Neural progenitor cell (in vitro differentiated cells): ENCODE measurements around the gene SNRPB. TPM values are rescaled to one million over a fixed set of nuclear protein-coding genes. Genes with fewer than 3 reads are reported as not detected.

Experiments
- DNase-seq: peaks from one replicate; pipeline ENCODE4 v3.0.0-alpha.2; 2016; ENCODE audit warnings: low spot score
- H2AFZ ChIP-seq: fragments of 200-600 bp; sonication (generic); replicated peaks from 2 replicates; pipeline ENCODE4 v1.6.1; 2016; ENCODE audit warnings: antibody characterized with exemption
- H3F3A ChIP-seq: fragments of 200-600 bp; sonication (generic); 2 replicates; pipeline ENCODE4 v1.6.1; 2016; ENCODE audit warnings: antibody characterized with exemption, low read depth
- H3K27ac ChIP-seq: fragments of 200-600 bp; sonication (generic); 2 replicates; pipeline ENCODE4 v1.5.1; 2016; ENCODE audit warnings: mild to moderate bottlenecking
- H3K27me3 ChIP-seq: fragments of 200-600 bp; sonication (generic); 2 replicates; pipeline ENCODE4 v1.6.1; 2016; ENCODE audit warnings: mild to moderate bottlenecking, moderate library complexity
- H3K36me3 ChIP-seq: fragments of 200-600 bp; sonication (generic); 2 replicates; pipeline ENCODE4 v1.5.1; 2016
- H3K4me1 ChIP-seq: fragments of 200-600 bp; sonication (generic); 2 replicates; pipeline ENCODE4 v1.6.1; 2016; ENCODE audit warnings: mixed run types
- H3K4me2 ChIP-seq: fragments of 200-600 bp; sonication (generic); 2 replicates; pipeline ENCODE4 v1.6.1; 2016
- H3K4me3 ChIP-seq: fragments of 200-600 bp; sonication (generic); 2 replicates; pipeline ENCODE4 v1.5.1; 2016
- H3K79me2 ChIP-seq: fragments of 200-600 bp; sonication (generic); 2 replicates; pipeline ENCODE4 v1.6.1; 2016; ENCODE audit warnings: low read depth
- H3K9ac ChIP-seq: fragments of 200-600 bp; sonication (generic); 2 replicates; pipeline ENCODE4 v1.6.1; 2016
- H3K9me3 ChIP-seq: fragments of 200-600 bp; sonication (generic); 2 replicates; pipeline ENCODE4 v1.5.1; 2016; ENCODE audit warnings: low read depth
- H4K20me1 ChIP-seq: fragments of 200-600 bp; sonication (generic); 2 replicates; pipeline ENCODE4 v1.6.1; 2016; ENCODE audit warnings: low read depth
- H3K27ac Mint-ChIP-seq: 3 replicates; pipeline ENCODE4 v1.8.0; 2021; ENCODE audit warnings: mixed read lengths
- H3K27me3 Mint-ChIP-seq: 2 replicates; pipeline ENCODE4 v1.8.0; 2022; ENCODE audit warnings: low read depth, mild to moderate bottlenecking, inconsistent platforms, moderate library complexity, mixed read lengths; ENCODE audit not compliant: insufficient read depth
- H3K36me3 Mint-ChIP-seq: 3 replicates; pipeline ENCODE4 v1.8.0; 2021; ENCODE audit warnings: mixed read lengths
- H3K4me1 Mint-ChIP-seq: 3 replicates; pipeline ENCODE4 v1.8.0; 2021; ENCODE audit warnings: mixed read lengths
- H3K4me3 Mint-ChIP-seq: 3 replicates; pipeline ENCODE4 v1.8.0; 2021; ENCODE audit warnings: mild to moderate bottlenecking, moderate library complexity, mixed read lengths
- H3K9me3 Mint-ChIP-seq: 3 replicates; pipeline ENCODE4 v1.8.0; 2020; ENCODE audit warnings: mixed read lengths
- EZH2 ChIP-seq: fragments of 200-600 bp; sonication (generic); IDR thresholded peaks from 2 replicates; pipeline ENCODE4 v1.6.1; 2017; ENCODE audit warnings: antibody characterized with exemption, mild to moderate bottlenecking, moderate library complexity
- EZH2phosphoT487 ChIP-seq: fragments of 200-600 bp; sonication (generic); IDR thresholded peaks from 2 replicates; pipeline ENCODE4 v1.6.1; 2017; ENCODE audit warnings: antibody characterized with exemption
- small RNA-seq: library from RNA; depleted of rRNA; stranded (forward); fragments of <200 nt; gene quantifications from one replicate; pipeline ENCODE3, GENCODE V24; 2015
- total RNA-seq: library from RNA; depleted of rRNA; stranded (reverse); fragments of >200 nt; gene quantifications from 2 replicates; pipeline ENCODE4 v1.2.3, GENCODE V29; 2015; ENCODE audit warnings: low replicate concordance
- TF ChIP-seq, protein P1 (sequence below): fragments of 200-600 bp; sonication (generic); IDR thresholded peaks from 2 replicates; pipeline ENCODE4 v1.5.1; 2017; ENCODE audit warnings: antibody characterized with exemption, mild to moderate bottlenecking

The SNRPB gene
- total RNA-seq, 1 donor from 2014 or later: 323 TPM

DNA sequence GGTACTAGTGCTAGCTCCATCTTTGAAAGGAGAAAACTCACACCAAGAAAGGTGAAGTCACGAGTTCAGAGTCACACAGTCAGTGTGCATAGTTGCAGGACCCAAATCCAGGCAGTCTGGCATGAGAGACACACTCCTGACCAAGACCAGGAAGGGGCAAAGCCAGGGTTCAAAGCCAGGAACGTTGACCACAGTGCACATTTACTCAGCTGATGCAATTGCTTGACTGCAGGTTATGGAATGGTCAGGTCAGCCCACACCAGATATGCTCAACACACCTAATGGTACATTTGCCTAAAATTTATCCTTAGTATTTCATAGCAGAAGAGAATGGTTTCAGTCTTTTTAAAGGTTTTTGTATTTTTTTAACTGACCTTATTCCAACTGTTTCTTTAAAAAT lies 52.2 kb downstream of the SNRPB start:
- Mint-ChIP-seq H3K4me1 (no peaks in the 10 kb centered on the region), H3K27me3 (peaks cover 2% of the 10 kb centered on the region), H3K4me3 (no peak overlapping the region), H3K27ac (no peak overlapping the region), H3K9me3 (no peaks in the 10 kb centered on the region), H3K36me3 (no peaks in the 10 kb centered on the region)
- no peaks in the 10 kb centered on the region for H3K9me3 ChIP-seq
- H3K4me3 ChIP-seq: no peak overlapping the region
- H3K79me2 ChIP-seq: no peaks in the 10 kb centered on the region
- no peak overlapping the region for H3K27ac ChIP-seq
- H2AFZ ChIP-seq: no peak overlapping the region
- DNase-seq: no peak
- no peaks in the 10 kb centered on the region for H3K27me3 ChIP-seq
- H3K9ac ChIP-seq: no peak overlapping the region
- no peaks in the 10 kb centered on the region for H3K36me3 ChIP-seq
- H3F3A ChIP-seq: no peaks in the 10 kb centered on the region
- H4K20me1 ChIP-seq: no peaks in the 10 kb centered on the region
- no peaks in the 10 kb centered on the region for H3K4me1 ChIP-seq
- no peak overlapping the region for H3K4me2 ChIP-seq
- TF ChIP-seq EZH2 (no peak), EZH2phosphoT487 (no peak)
- TF ChIP-seq, protein P1, sequence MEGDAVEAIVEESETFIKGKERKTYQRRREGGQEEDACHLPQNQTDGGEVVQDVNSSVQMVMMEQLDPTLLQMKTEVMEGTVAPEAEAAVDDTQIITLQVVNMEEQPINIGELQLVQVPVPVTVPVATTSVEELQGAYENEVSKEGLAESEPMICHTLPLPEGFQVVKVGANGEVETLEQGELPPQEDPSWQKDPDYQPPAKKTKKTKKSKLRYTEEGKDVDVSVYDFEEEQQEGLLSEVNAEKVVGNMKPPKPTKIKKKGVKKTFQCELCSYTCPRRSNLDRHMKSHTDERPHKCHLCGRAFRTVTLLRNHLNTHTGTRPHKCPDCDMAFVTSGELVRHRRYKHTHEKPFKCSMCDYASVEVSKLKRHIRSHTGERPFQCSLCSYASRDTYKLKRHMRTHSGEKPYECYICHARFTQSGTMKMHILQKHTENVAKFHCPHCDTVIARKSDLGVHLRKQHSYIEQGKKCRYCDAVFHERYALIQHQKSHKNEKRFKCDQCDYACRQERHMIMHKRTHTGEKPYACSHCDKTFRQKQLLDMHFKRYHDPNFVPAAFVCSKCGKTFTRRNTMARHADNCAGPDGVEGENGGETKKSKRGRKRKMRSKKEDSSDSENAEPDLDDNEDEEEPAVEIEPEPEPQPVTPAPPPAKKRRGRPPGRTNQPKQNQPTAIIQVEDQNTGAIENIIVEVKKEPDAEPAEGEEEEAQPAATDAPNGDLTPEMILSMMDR: no peak

DNA sequence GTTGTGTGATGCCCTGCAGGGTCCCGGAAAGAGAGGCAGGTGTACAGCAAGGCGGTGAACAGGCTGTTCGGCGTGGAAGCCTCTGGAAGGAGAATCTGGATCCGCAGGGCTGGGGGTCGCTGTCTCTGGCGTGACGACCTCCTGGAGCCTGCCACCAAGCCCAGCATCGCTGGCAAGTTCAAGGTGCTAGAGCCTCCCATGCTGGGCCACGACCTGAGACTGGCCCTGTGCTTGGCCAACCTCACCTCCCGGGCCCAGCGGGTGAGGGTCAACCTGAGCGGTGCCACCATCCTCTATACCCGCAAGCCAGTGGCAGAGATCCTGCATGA lies 53.4 kb downstream of the SNRPB start:
- H2AFZ ChIP-seq: no peak overlapping the region
- H3K9ac ChIP-seq: no peak overlapping the region
- H3F3A ChIP-seq: no peaks in the 10 kb centered on the region
- no peak overlapping the region for H3K27ac ChIP-seq
- peaks cover 2% of the 10 kb centered on the region for H3K27me3 Mint-ChIP-seq
- H3K9me3 Mint-ChIP-seq: no peaks in the 10 kb centered on the region
- TF ChIP-seq, protein P1: no peak
- no peak for TF ChIP-seq EZH2phosphoT487
- no peak for TF ChIP-seq EZH2
- H3K4me3 Mint-ChIP-seq: no peak overlapping the region
- H3K27me3 ChIP-seq: no peaks in the 10 kb centered on the region
- no peaks in the 10 kb centered on the region for H3K36me3 Mint-ChIP-seq
- H3K36me3 ChIP-seq: no peaks in the 10 kb centered on the region
- H3K4me3 ChIP-seq: no peak overlapping the region
- H3K4me2 ChIP-seq: no peak overlapping the region
- DNase-seq: no peak
- no peaks in the 10 kb centered on the region for H3K9me3 ChIP-seq
- no peaks in the 10 kb centered on the region for H3K4me1 ChIP-seq
- H3K27ac Mint-ChIP-seq: peak overlapping the region; percentile 55
- H3K79me2 ChIP-seq: no peaks in the 10 kb centered on the region
- H3K4me1 Mint-ChIP-seq: no peaks in the 10 kb centered on the region
- H4K20me1 ChIP-seq: no peaks in the 10 kb centered on the region

DNA sequence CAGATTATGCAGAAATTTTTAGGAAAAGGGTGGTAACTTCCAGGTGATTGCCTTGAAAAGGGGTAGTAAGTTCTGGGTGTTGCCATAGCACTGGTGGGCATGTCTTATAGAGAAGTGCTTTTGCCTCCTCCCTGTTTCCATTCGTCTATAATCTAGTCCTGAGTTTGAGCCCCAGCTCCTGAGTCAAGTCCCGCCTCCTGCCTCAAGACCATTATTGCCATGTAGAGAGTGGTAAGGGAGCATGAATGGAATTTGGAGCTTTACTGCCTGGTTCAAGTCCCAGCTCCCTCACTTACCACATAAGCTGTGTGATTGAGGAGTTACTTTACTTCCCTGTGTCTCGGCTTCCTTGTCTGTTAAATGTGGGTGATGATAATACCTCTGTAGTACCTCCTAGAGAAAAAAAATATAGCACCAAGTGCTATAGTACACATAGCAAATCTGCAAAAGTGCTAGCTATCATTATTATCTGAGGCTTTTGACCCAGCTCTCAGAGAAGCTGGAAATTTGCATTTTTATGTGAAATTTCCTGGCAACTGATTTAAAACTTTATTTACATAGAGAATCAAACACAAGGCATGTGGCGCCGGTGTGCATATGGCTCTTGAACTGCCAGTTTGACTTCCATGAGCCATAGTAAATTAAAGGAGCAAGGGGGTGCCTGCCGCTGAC lies 53.9 kb downstream of the SNRPB start:
- no peaks in the 10 kb centered on the region for H3K36me3 ChIP-seq
- H3K4me3 ChIP-seq: no peak overlapping the region
- no peaks in the 10 kb centered on the region for H3K27me3 ChIP-seq
- peak overlapping the region; percentile 55 for H3K27ac Mint-ChIP-seq
- no peak overlapping the region for H3K9ac ChIP-seq
- H3K4me2 ChIP-seq: no peak overlapping the region
- H3K9me3 ChIP-seq: no peaks in the 10 kb centered on the region
- H3K4me3 Mint-ChIP-seq: no peak overlapping the region
- no peak overlapping the region for H3K27ac ChIP-seq
- H3F3A ChIP-seq: no peaks in the 10 kb centered on the region
- H4K20me1 ChIP-seq: no peaks in the 10 kb centered on the region
- TF ChIP-seq EZH2 (no peak), EZH2phosphoT487 (no peak)
- TF ChIP-seq, protein P1: no peak
- H2AFZ ChIP-seq: no peak overlapping the region
- H3K27me3 Mint-ChIP-seq: peaks cover 2% of the 10 kb centered on the region
- no peaks in the 10 kb centered on the region for H3K9me3 Mint-ChIP-seq
- no peaks in the 10 kb centered on the region for H3K79me2 ChIP-seq
- H3K4me1 ChIP-seq: no peaks in the 10 kb centered on the region
- DNase-seq: no peak
- H3K4me1 Mint-ChIP-seq: no peaks in the 10 kb centered on the region
- no peaks in the 10 kb centered on the region for H3K36me3 Mint-ChIP-seq

Small RNA genes within 50 kb of the gene (small RNA-seq; reads per million reads assigned to genes)
- not detected for gene RF00019

Other genes with a start within 250 kb of the SNRPB start
- gene TGM3, start 174.8 kb downstream of the SNRPB start, total RNA-seq: 0.31 TPM in 1 of 2 replicates, not detected in the other
- not detected in 2 replicates for gene TGM6, start 89.9 kb downstream of the SNRPB start, total RNA-seq
- 7.4 and 9.7 TPM in 2 replicates for gene ZNF343, start 38.1 kb upstream of the SNRPB start, total RNA-seq
- gene TMC2, start 65.8 kb upstream of the SNRPB start, total RNA-seq: not detected in 2 replicates
- 246 and 288 TPM in 2 replicates for gene NOP56, start 181.8 kb upstream of the SNRPB start, total RNA-seq
- 94.3 and 111 TPM in 2 replicates for gene IDH3B, start 193.4 kb upstream of the SNRPB start, total RNA-seq
- gene EBF4, start 222.0 kb upstream of the SNRPB start, total RNA-seq: 1.9 and 2.5 TPM in 2 replicates